Smooth muscle cell (in vitro differentiated cells): Measurements from ENCODE around the gene ZDHHC11B. TPM values are rescaled to one million over a fixed set of nuclear protein-coding genes. Genes with fewer than 3 reads are reported as not detected.
"Not testable (repeated sequence)": the region's sequence is repeated elsewhere in the genome, so short reads cannot be mapped to it uniquely, and the experiment has no call there.

Source experiments
- DNase-seq: peaks from one replicate; lab custom pipeline; 2025; ENCODE audit not compliant: unreplicated experiment; lab: John Stamatoyannopoulos, UW
- H2AFZ ChIP-seq: fragments of 200-600 bp; sonication (generic); 2 replicates; pipeline ENCODE4 v1.6.0; 2016; ENCODE audit warnings: antibody characterized with exemption, low read depth, mild to moderate bottlenecking
- H3F3A ChIP-seq: fragments of 200-600 bp; sonication (generic); 2 replicates; pipeline ENCODE4 v1.6.0; 2017; ENCODE audit warnings: antibody characterized with exemption, low read depth
- H3K27ac ChIP-seq: fragments of 200-600 bp; sonication (generic); 2 replicates; pipeline ENCODE4 v1.5.1; 2016; ENCODE audit warnings: low read depth, mild to moderate bottlenecking
- H3K27me3 ChIP-seq: fragments of 200-600 bp; sonication (generic); 2 replicates; pipeline ENCODE4 v1.6.1; 2016; ENCODE audit warnings: low read depth, mild to moderate bottlenecking
- H3K36me3 ChIP-seq: fragments of 200-600 bp; sonication (generic); 2 replicates; pipeline ENCODE4 v1.5.1; 2016; ENCODE audit warnings: low read depth
- H3K4me1 ChIP-seq: fragments of 200-600 bp; sonication (generic); 2 replicates; pipeline ENCODE4 v1.5.1; 2016; ENCODE audit warnings: low read depth
- H3K4me2 ChIP-seq: fragments of 200-600 bp; sonication (generic); 2 replicates; pipeline ENCODE4 v1.6.0; 2016; ENCODE audit warnings: mild to moderate bottlenecking
- H3K4me3 ChIP-seq: fragments of 200-600 bp; sonication (generic); 2 replicates; pipeline ENCODE4 v1.5.1; 2016; ENCODE audit warnings: mild to moderate bottlenecking
- H3K79me2 ChIP-seq: fragments of 200-600 bp; sonication (generic); 2 replicates; pipeline ENCODE4 v1.6.0; 2016; ENCODE audit warnings: low read depth, mild to moderate bottlenecking
- H3K9ac ChIP-seq: fragments of 200-600 bp; sonication (generic); 2 replicates; pipeline ENCODE4 v1.6.0; 2016; ENCODE audit warnings: low read depth
- H3K9me3 ChIP-seq: fragments of 200-600 bp; sonication (generic); replicated peaks from 2 replicates; pipeline ENCODE4 v1.5.1; 2016; ENCODE audit warnings: low read depth
- H4K20me1 ChIP-seq: fragments of 200-600 bp; sonication (generic); 2 replicates; pipeline ENCODE4 v1.6.0; 2016; ENCODE audit warnings: low read depth
- WGBS: methylation state at CpG from one replicate; pipeline ENCODE4 v1.1.7; 2016; ENCODE audit warnings: low lambda C conversion rate; 5-methylcytosine and 5-hydroxymethylcytosine counted together
- polyA plus RNA-seq: library from polyadenylated mRNA; unstranded; fragments of >200 nt; fragmentation: Nextera tagmentation; extraction: Ambion mirVana; gene quantifications from 2 replicates; pipeline ENCODE4 v1.2.1, GENCODE V29; 2016
- total RNA-seq: library from RNA; depleted of rRNA; stranded (reverse); fragments of >200 nt; gene quantifications from 2 replicates; pipeline ENCODE4 v1.2.3, GENCODE V29; 2014

The ZDHHC11B gene
- total and polyA plus RNA-seq, 2 experiments from 2014 or later, result not detected

- not testable (repeated sequence) for H3K4me1 ChIP-seq, H2AFZ ChIP-seq, H3F3A ChIP-seq, H3K9me3 ChIP-seq, H3K27ac ChIP-seq, H3K9ac ChIP-seq, DNase-seq, H3K4me3 ChIP-seq, H3K36me3 ChIP-seq, H3K79me2 ChIP-seq, H3K27me3 ChIP-seq, H4K20me1 ChIP-seq, H3K4me2 ChIP-seq
- 48% methylated on average over 3 of the region's 3 CpGs for WGBS
These were observed 70.8 kb downstream of the ZDHHC11B start for GRCh38 chr5:713686-714085.

GRCh38 chr5:708848-709517 lies 75.5 kb downstream of the ZDHHC11B start:
- not testable (repeated sequence) for H3K9ac ChIP-seq, H3F3A ChIP-seq, H3K4me3 ChIP-seq, H3K9me3 ChIP-seq, H3K27ac ChIP-seq, H3K4me2 ChIP-seq, H4K20me1 ChIP-seq, H3K27me3 ChIP-seq, DNase-seq, H2AFZ ChIP-seq, H3K36me3 ChIP-seq, H3K79me2 ChIP-seq, H3K4me1 ChIP-seq
- WGBS, result 86% methylated on average over 3 of the region's 3 CpGs

- not testable (repeated sequence) for H3K27me3 ChIP-seq, H3K4me3 ChIP-seq, H3K9me3 ChIP-seq, H3K4me2 ChIP-seq, DNase-seq, H3K27ac ChIP-seq, H3K4me1 ChIP-seq, H3K9ac ChIP-seq, H3K36me3 ChIP-seq, H3F3A ChIP-seq, H2AFZ ChIP-seq, H4K20me1 ChIP-seq, H3K79me2 ChIP-seq
- WGBS, result 98% methylated on average over 4 of the region's 4 CpGs
These were observed 76.2 kb downstream of the ZDHHC11B start for GRCh38 chr5:708374-708773.

GRCh38 chr5:706127-706526 lies 78.4 kb downstream of the ZDHHC11B start:
- not testable (repeated sequence) for H3F3A ChIP-seq, H3K4me1 ChIP-seq, H3K27me3 ChIP-seq, H3K4me3 ChIP-seq, H3K9me3 ChIP-seq, H3K36me3 ChIP-seq, H3K27ac ChIP-seq, H4K20me1 ChIP-seq, H3K79me2 ChIP-seq, H3K9ac ChIP-seq, DNase-seq, H2AFZ ChIP-seq, H3K4me2 ChIP-seq
- 92% methylated on average over 7 of the region's 7 CpGs for WGBS

GRCh38 chr5:696753-697702 lies 87.5 kb downstream of the ZDHHC11B start:
- not testable (repeated sequence) for H4K20me1 ChIP-seq, H3K36me3 ChIP-seq, H3K4me3 ChIP-seq, H3K27ac ChIP-seq, H3K79me2 ChIP-seq, DNase-seq, H2AFZ ChIP-seq, H3F3A ChIP-seq, H3K9me3 ChIP-seq, H3K4me2 ChIP-seq, H3K4me1 ChIP-seq, H3K9ac ChIP-seq
- WGBS, result 75% methylated on average over 13 of the region's 21 CpGs
- peaks cover 17% of the 10 kb centered on the region for H3K27me3 ChIP-seq

- not testable (repeated sequence) for H3K79me2 ChIP-seq, DNase-seq, H3K4me3 ChIP-seq, H3K36me3 ChIP-seq, H3K27ac ChIP-seq, H4K20me1 ChIP-seq, H2AFZ ChIP-seq, H3K4me1 ChIP-seq, H3F3A ChIP-seq, H3K9ac ChIP-seq, H3K4me2 ChIP-seq, H3K9me3 ChIP-seq
- H3K27me3 ChIP-seq, result peaks cover 15% of the 10 kb centered on the region
- WGBS, result 92% methylated on average over 2 of the region's 8 CpGs
These were observed 88.3 kb downstream of the ZDHHC11B start for GRCh38 chr5:696191-696590.

- peaks cover 12% of the 10 kb centered on the region for H3K27me3 ChIP-seq
- not testable (repeated sequence) for H3F3A ChIP-seq
These were observed 89.1 kb downstream of the ZDHHC11B start for GRCh38 chr5:695475-695874.

GRCh38 chr5:694042-694431 lies 90.5 kb downstream of the ZDHHC11B start:
- H3K79me2 ChIP-seq, H3K4me2 ChIP-seq, H3F3A ChIP-seq, H4K20me1 ChIP-seq, H3K27me3 ChIP-seq, H3K4me1 ChIP-seq, H3K27ac ChIP-seq, DNase-seq, H3K4me3 ChIP-seq, H2AFZ ChIP-seq, H3K36me3 ChIP-seq, H3K9ac ChIP-seq, H3K9me3 ChIP-seq: not testable (repeated sequence)
- 13% methylated on average over 13 of the region's 22 CpGs for WGBS

More at GRCh38 chr5:695475-695874, 89.1 kb downstream of the ZDHHC11B start:
- 86% methylated on average over 6 of the region's 13 CpGs for WGBS
- H3K79me2 ChIP-seq, H3K9ac ChIP-seq, DNase-seq, H3K27ac ChIP-seq, H4K20me1 ChIP-seq, H3K36me3 ChIP-seq, H2AFZ ChIP-seq, H3K4me3 ChIP-seq, H3K9me3 ChIP-seq, H3K4me1 ChIP-seq, H3K4me2 ChIP-seq: not testable (repeated sequence)
